GM19438 (cell line): Measurements from ENCODE around the gene BLTP2.
"Not testable (repeated sequence)": the region's sequence is repeated elsewhere in the genome, so short reads cannot be mapped to it uniquely, and the experiment has no call there.

Experiments used
- ATAC-seq: cut with Tn5 transposase; IDR thresholded peaks from one replicate; pipeline ENCODE4 v1.9.1; 2021; ENCODE audit warnings: low read depth; ENCODE audit not compliant: unreplicated experiment

BLTP2 gene

GRCh38 chr17:28648698-28649097, 3.7 kb upstream of the BLTP2 start:
- no peak for ATAC-seq

- no peak for ATAC-seq
Observed at GRCh38 chr17:28646039-28646754, 1.2 kb upstream of the BLTP2 start.

GRCh38 chr17:28645576-28645939, 600 bp upstream of the BLTP2 start:
- no peak for ATAC-seq

GRCh38 chr17:28643983-28644786, 773 bp downstream of the BLTP2 start:
- no peak for ATAC-seq

GRCh38 chr17:28641579-28641978, 3.4 kb downstream of the BLTP2 start:
- ATAC-seq = no peak

- ATAC-seq = no peak
Observed at GRCh38 chr17:28635506-28635905, 9.5 kb downstream of the BLTP2 start.

GRCh38 chr17:28634206-28634865, 10.6 kb downstream of the BLTP2 start:
- no peak for ATAC-seq

GRCh38 chr17:28626818-28627217, 18.1 kb downstream of the BLTP2 start:
- no peak for ATAC-seq

GRCh38 chr17:28624148-28624547, 20.8 kb downstream of the BLTP2 start:
- no peak for ATAC-seq

- ATAC-seq = no peak
Observed at GRCh38 chr17:28623696-28624095, 21.3 kb downstream of the BLTP2 start.

GRCh38 chr17:28622186-28622585, 22.8 kb downstream of the BLTP2 start:
- no peak for ATAC-seq

- ATAC-seq = no peak
Observed at GRCh38 chr17:28620010-28620409, 24.9 kb downstream of the BLTP2 start.

GRCh38 chr17:28618464-28618863, 26.5 kb downstream of the BLTP2 start:
- ATAC-seq = no peak

- no peak for ATAC-seq
Observed at GRCh38 chr17:28616281-28616680, 28.7 kb downstream of the BLTP2 start.

- no peak for ATAC-seq
Observed at GRCh38 chr17:28615260-28615940, 29.6 kb downstream of the BLTP2 start.

GRCh38 chr17:28613931-28614381, 31.0 kb downstream of the BLTP2 start, which contains the start of gene RSKR:
RSKR (minus strand) TSS chr17:28614185; CDS start chr17:28614161, 24 bp downstream.
- ATAC-seq = no peak

- ATAC-seq = no peak
Observed at GRCh38 chr17:28612936-28613872, 31.8 kb downstream of the BLTP2 start.

GRCh38 chr17:28612531-28612930, 32.4 kb downstream of the BLTP2 start:
- ATAC-seq = no peak

- no peak for ATAC-seq
Observed at GRCh38 chr17:28610376-28610775, 34.6 kb downstream of the BLTP2 start.

- not testable (repeated sequence) for ATAC-seq
Observed at GRCh38 chr17:28604031-28604430, 40.9 kb downstream of the BLTP2 start.
